Suppressor macrophage treated with lipopolysaccharide for 1 hour (primary cell): Measurements from ENCODE around the gene SECISBP2L.

Source experiments
- DNase-seq, 3 donors: peaks; one replicate each; pipeline ENCODE4 v3.0.0-alpha.2; 2020 to 2022

The SECISBP2L gene

DNA sequence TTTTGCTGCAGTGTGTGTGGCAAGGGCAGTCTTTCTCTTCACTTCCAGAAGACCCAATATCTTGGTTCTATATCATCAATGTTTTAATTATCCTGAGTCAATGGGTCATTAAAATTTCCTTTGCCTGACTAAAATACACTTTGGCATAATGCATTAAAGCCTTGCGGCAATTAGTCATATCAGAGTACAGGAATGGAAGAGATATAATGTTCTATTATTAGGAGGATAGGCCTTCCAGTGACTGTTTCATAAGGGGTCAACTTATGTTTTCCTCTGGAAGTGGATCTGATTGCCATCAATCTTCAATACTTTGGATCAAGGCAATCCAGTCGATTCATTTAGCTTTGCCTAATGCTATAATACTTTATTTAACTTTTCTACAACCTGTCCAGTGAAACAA lies 9.4 kb upstream of the SECISBP2L start:
- DNase-seq = no peak

DNA sequence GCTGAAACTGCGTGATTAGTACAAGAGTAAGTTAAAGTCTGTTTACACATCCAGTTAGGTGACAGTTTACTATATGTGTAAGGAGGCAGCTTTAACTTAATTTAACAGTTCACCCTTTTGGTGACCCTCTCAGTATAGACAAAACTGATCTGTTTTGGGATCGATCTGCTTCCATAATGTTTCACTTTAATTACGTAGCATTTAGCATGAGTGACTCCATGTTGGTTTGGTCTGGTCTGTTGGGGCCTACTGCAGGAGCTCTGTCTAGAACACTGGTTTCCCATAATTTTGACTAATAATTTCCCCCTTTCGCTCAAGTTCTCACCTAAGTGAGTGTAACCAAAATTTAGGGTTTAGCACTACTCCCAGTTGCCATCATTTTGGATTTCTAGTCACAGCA lies 6.4 kb upstream of the SECISBP2L start:
- no peak for DNase-seq

DNA sequence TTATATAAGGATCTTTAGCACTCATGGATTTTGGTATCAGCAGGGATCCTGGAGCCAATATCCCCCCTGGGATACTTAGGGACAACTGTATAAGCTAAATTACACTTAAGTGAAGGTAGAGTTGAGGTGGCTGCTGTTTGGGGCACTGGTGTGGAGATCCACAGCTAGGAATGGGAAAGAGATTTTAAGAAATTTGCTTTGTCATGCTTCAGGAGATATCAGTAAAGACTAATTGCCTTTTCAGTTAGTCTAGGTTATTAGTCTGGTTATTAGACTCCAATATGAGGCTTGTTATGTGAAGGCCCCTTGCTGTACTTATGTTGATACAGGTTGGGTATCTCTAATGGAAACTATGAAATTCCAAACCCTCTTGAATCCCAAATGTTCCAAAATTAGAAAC lies 1.2 kb upstream of the SECISBP2L start:
- no peak for DNase-seq

DNA sequence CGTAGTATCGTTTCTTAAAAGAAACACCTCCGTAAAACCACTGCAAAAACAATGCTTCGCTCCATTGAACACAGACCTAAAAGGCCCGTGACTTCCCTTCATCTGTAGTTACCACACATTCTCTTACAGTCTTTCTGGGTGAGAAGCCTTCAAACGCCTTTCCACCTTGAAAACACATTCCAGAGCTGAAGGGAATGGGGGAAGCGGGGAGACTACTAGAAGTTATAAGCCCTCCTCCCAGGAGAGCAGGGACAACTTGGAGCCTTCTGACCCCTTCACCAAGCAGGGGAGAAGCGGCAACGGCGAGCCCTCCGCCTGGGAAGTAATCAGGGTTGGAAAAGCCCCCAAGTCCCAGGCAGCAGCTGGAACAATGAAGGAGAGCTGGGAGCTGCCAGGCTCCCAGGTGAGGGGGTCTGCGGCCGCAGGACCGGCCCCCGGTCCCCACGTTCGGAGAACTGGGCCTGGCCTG lies 461 bp downstream of the SECISBP2L start:
- DNase-seq = peak; percentile 33 to 51 (median 43)

DNA sequence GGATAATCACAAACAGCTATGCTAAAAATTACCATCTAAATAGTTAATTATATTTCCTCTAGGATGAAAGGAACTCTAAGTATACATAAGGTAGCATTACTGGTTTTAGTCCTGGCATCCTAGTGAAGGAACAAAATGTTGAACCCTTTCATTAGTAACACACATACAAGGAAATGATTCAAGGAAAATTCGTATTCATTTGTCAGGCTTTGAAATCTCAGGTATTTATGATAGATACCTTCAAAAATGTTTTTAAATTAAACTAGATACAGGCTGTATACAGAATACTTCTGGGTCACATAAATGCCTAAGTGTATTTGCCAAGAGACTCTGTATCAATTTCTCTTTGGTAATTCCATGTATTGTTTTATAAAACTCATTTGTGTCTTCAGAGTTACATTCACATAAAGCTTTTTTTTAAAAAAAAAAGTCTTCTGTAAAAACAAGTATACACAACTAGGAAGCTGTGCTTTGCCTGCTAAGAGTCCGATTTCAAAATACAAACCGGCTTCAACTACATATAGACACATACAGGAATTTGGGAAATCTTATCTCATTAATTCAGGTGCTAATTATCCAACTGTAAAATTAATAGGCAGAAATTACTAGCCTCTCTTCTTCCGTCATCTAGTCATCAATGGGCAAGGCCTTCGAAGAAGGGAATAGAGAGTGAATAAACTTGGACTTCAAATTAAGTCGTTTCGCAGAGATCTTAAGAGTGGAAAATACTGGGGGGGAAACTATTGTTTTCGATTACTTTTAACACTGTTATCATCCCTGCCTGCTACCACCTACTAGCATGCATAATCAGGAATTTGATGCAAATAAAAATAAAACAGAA lies 1.3 kb downstream of the SECISBP2L start:
- DNase-seq = no peak

DNA sequence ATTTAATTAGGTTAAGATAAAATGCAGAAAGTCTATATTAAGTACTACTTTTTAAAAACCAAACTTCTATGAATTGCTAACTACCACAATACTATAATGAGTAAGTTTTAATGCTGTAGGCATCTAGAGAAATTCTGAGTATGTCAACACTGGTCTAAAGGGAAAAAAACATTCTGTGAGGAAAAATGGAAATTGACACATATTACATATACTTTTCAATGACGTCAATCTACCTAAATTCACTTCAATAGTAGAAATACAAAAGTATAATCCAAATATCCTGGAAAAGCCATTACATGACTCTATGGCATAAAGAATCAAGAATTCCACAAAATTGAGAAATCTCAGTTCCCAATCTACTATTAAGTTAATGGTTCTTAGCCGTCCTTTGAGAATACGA lies 2.2 kb downstream of the SECISBP2L start:
- no peak for DNase-seq

DNA sequence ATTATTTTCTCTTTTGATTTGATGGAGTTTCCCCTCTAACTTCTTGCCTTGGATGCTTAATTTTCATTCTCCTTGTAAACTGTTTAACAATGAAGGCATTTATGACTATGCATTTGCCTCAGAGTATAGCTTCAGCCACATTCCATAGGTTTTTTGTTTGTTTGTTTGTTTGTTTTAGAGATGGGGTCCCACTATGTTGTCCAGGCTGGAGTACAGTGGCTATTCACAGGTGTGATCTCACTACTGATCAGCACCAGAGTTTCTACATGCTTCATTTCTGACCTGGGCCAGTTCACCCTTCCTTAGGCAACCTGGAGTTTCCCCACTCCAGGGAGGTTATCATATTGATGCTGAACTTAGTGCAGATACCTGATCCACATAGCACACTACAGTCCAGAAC lies 4.1 kb downstream of the SECISBP2L start:
- no peak for DNase-seq

DNA sequence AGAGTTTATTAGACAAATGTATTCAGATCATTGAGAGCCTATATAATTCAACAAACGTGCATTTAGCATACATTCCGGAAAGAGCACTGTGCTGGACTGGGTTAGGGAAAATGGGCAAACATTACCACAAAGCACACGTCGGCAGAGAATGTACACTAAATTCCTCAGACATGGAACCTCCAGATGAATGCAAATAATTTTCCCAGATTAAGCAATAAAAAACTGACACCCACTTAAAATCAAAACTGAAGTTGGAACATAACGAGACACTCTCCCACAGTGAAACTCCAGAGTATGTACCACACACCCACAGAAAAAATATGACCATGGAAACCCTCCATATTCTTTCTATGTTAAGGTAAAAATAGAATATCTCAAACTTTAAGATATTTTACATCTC lies 4.8 kb downstream of the SECISBP2L start:
- peak; percentile 17 to 46 (median 30) for DNase-seq

DNA sequence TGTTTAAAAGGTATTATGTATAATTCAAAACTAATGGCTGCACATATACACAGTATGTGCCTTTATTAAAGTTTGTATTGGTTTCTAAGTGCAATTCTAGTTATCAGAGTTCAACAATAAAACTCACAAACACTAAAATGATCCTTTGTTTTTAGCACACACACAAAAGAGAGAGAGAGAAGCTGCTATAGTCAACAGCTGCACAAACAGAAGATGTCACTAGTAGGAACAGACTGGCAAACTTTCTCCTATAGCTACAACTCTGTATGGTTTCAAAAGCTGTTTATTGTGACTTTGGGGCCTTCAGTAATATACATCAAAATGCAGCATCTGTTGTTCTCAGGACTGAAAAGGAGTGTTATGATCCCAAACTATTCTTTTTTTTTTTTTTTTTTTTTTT lies 6.1 kb downstream of the SECISBP2L start:
- no peak for DNase-seq

DNA sequence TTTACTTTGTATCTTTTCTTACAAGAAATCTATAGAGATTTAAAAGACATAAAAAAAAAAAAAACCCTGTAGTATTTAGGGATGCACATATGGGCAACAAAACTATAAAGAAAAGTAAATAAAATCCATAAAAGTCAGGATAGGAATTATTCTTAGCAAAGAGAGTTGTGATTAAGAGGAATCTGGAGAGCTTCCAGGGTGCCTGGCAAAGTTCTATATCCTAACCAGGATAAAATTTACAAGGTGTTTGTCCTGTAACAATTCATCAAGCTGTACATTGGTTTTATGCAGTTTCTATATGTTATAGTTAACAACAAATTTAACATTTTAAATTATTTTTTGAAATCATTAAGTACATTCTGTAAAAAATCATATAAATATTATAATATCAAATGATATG lies 7.9 kb downstream of the SECISBP2L start:
- no peak for DNase-seq

DNA sequence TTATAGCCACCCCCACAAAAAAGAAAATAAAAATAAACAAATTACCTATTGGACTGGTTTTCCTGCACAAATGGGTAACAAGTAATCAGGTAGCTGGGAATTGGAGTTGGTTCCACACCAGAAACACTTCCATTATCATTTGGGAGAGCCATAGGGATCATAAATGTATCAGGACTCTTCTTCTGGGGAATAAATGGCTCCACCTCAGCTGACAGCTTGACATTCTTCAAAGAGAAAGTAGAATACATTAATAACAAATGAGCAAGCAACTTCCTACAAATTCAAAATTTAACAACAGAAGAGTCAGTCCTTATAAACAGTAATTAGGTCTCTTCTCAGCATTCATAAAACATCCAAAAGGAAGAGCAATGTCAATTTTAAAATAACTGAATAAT lies 8.7 kb downstream of the SECISBP2L start:
- DNase-seq = no peak

DNA sequence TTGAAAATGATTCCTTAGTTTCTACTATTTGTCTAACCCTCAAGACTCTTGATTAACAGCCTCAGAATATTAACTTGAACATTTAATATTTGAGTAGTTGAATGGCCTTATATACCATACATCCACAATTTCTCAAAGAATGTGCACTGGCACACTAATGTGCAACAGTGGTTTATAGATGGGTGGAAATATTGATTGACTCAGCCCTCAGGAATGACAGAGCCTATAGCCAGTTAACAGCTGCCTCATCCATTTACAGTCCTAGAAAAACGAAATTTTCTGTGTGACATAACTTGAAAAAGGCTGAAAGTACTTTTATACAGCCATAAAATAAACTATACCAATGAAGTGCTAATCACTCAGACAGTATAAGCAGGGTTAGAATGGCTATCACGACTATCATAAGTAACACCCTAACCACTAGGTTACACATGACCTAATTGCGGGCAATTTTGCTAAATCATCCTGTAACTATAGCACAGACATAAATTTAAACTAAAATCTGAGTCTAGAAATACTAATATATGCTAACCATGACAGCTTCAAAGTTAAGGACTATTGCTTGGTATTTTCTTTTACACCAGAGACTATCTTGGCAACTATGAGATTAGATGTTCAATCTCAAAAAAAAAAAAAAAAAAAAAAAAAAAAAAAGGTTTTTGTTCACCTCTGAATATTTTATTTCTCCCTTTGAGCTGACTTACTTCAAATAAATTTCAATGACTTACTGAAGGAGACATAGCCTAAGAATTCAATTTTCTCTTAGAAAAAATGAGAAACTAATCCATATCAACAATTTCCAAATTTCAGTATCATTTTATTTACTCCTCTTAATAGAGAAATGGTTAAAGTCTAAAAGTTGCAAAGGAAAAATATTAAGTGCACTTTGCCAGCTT lies 9.3 kb downstream of the SECISBP2L start:
- DNase-seq = no peak

DNA sequence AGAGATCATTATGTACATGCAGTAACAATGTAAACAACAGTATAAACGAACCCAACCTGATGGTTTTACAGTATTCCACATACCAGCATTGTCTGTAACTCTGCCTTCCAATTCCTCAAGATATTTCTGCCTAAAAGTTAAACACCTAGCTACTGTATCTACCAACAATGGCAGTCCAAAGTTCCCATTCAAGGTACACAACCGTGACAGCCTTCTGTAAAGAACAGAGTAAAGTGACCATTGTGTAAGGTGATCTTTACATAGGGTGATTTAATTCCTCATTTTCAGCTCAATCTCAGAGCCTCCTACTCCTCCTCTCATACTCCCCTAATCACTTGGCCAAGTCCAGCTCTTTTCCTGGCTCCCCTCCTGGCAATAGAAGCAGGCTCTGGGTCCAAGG lies 10.4 kb downstream of the SECISBP2L start:
- no peak for DNase-seq

DNA sequence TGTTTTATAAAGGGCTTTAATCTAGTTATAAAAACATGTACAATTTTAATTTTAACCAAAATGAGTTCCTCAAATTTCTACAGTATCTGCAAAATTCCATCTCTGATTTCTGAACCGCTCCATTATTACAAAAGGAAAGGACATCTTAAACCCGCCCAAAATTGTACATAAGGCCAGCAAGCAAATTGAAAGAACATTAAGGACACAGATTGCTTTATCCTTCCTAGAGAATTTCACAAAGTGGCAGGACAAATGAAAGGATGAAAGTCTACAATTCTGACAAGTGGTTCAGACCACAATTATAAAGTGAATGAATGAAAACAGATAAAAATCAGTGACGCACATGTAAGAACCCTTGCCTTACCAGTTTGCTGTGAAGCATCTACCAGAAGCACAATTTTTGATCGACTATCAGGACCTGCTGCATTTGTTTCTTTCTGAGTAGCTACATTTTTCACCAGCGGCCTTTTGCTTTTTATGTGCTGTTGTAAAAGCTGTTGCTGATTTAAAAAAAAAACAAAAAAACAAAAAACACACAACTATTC lies 13.6 kb downstream of the SECISBP2L start:
- no peak for DNase-seq

DNA sequence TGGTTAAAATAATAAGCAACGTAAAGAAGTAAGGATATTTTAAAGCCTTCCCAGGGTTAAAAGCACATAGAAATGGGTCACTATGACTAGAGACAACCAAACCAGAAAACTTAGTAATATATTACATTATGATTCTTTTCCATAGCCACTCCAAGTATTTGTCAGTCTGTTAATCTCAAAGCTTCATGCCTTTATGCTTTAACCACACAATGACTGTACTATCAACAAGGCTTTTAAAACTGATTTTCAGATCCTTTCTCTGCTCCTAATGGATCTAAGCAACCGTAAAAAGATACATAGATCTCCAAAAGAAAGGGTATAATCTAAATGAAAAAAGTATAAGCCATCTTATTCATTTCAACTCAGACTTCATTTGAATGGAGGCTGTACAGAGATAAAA lies 14.4 kb downstream of the SECISBP2L start:
- no peak for DNase-seq

DNA sequence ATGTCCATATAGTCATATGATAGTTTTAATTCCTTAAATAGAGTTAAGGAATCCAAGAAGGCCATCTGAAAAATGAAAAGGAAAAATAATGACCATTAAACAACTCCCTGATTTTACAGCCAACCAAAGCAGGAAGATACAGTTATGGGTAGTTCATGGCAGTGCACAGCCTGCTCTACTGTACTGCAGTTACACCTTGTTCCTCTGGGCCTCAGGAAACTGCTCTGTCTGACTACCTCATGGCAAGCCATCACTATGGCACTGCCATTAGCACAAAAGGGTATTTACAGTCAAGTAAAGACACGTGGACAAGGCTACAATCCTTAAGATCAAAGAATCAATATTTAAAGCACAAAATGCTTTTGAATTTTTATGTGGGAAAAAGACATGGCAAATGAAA lies 19.5 kb downstream of the SECISBP2L start:
- DNase-seq = no peak

DNA sequence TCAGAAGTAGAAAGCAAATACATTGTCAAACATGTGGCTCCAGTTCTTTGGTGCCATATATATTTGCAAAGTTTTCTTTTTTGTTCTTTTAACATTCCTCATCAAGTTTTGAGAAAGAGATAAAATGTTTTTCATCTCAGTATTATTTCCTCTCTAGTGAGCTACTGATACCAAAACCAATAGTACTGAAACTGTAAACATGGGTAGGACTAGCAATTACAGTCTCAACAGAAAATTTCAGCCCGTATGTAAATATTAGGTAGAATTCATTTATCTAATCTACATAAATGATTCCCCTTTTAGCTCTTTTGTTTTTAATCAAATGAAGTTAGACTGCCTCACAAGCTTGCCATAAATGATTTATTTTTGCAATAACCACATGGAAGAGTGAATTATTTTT lies 21.4 kb downstream of the SECISBP2L start:
- DNase-seq = no peak

DNA sequence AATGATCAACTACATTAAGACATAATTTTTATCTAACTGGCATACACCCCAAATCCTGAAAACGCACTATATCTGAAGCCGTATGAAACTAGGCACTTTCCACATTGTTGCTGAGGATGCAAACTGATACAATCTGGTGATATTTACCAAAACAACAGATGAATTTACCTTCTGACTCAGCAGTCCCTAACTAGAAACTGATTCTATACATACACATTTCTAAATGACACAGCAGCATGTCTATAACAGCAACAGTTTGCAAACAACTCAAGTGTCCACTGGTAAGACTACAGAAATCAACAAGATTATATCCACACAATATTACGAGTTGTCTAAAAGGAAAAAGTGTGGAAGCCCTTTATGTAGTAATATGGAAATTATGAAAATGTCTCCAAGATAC lies 22.9 kb downstream of the SECISBP2L start:
- DNase-seq = no peak

DNA sequence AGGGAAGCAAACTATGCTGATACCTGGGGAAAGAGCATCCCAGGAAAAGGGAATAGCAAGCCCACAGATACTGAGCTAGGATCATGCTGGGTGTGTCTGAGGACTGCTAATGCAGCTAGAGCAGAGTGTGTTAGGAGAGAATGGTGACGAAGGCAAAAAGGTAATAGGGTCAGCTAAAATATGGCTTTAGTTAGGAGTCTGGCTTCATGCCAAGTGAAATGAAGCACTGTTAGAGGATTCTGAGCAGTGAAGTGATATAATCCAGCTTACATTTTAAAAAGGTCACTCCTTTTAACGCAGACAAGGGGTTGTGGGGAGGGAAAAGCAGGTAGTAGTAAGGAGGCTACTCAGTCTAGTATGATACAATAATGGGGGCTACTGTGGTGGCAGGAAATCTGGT lies 30.4 kb downstream of the SECISBP2L start:
- DNase-seq = no peak

DNA sequence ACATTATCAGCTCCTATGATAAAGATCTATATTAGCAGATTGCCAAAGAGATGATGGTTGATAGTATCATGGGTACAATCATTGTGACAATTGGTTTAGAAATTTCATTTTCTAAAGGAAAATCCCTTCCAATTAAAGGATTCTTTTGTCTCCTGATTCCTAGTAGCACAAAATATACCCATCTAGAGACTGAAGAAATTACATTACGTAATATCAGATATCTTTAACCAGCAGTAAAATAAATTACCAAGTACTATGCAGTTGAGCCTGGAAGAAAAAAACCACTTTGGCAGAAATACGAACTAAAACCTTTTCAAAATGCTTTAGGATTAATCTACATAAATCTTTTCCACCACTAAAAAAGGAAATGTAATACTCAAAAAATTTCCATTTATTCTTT lies 46.9 kb downstream of the SECISBP2L start:
- no peak for DNase-seq

DNA sequence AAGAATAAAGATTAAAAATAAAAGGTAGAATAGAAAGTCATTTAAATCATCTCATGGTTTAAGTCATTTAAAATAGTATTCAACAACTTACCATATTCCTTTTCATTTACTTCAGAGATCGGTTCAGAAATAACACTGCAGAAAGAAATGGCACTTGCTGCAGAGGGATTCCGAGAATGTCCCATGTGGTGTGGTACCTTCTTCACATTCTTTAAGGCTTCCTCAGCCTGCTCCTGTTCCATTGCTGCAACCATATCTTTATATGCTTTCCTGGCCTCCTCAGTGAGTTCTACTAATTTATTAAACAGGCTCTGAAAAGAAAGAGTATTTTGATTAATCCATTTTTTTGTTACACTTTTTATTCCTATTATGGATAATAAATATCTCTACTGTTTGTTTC lies 50.0 kb downstream of the SECISBP2L start:
- DNase-seq = no peak

DNA sequence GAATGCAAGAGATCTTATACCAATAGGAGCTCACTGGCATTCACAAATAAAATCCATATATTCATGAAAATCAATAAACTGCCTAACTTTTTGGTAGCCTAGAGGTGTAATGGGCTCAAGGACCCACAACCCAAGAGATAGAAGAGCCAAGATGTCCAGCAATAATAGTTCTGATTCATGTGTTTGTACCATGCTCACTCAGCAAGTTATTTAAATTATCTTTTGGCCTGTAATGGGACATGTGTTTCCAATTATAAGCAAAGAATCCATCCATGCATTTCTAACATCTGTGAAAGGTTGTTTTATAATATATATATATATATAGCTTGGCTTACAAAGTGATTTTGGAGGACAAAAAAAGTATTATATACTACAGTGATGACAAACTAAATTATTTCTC lies 52.9 kb downstream of the SECISBP2L start:
- DNase-seq = no peak

DNA sequence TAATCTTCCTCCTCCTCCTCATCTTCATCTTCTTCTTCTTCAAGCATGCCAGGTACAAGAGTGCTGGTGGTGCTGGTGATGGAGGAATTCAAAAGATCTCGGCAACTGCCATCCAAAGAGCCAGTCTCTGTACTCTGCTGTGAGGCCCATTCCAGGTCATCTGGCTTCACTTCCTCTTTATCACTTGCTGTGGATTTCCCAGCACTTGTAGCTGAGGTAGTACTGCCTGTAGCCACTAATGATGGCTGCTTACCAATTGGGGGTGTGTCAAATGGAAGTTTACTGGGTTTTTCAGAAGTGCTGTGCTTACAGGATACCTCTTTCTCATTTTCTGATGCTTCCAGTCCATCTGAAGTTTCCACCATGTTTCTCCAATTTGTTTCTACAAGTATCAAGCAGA lies 53.7 kb downstream of the SECISBP2L start:
- DNase-seq = peak; percentile 51 to 71 (median 64)

DNA sequence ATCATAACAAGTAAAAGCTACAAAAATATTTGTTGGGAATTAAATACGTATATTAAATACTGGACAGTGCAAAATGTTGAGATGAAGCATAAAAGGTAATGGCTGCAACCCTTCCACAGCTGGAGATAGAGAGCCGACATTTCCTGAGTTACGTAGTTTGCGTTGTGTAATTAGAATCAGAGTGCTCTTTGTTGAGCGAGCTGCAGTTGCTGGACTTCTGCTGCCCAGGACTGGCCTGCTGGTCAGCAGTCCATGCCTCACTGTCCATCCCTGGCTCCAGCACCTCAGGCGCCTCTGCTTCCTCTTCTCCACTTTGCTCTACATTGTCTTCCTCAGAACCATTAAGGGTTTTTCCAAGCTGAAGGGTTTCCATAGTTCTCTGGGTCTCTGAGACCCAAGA lies 54.1 kb downstream of the SECISBP2L start:
- DNase-seq = no peak
